COLO668 (cell line): ENCODE results near the gene PTX3.

Experiments
- DNase-seq: peaks from one replicate; lab custom pipeline; 2025; ENCODE audit not compliant: unreplicated experiment; lab: John Stamatoyannopoulos, UW

The PTX3 gene

GRCh38 chr3:157436583-157437291, at the start of gene PTX3:
Gene PTX3 (plus strand): TSS chr3:157436850. CDS start chr3:157436934, 84 bp downstream.
- no peak for DNase-seq

GRCh38 chr3:157387708-157388435, 48.8 kb upstream of the PTX3 start:
- DNase-seq = no peak

- DNase-seq = no peak
These were observed 47.7 kb upstream of the PTX3 start for GRCh38 chr3:157388976-157389375.

GRCh38 chr3:157390713-157391515, 45.7 kb upstream of the PTX3 start:
- no peak for DNase-seq

- DNase-seq = no peak
These were observed 44.5 kb upstream of the PTX3 start for GRCh38 chr3:157392104-157392503.

- DNase-seq = no peak
These were observed 43.5 kb upstream of the PTX3 start for GRCh38 chr3:157393113-157393512.

GRCh38 chr3:157394411-157394810, 42.2 kb upstream of the PTX3 start:
- no peak for DNase-seq

- no peak for DNase-seq
These were observed 38.1 kb upstream of the PTX3 start for GRCh38 chr3:157398598-157398997.

GRCh38 chr3:157404381-157404780, 32.3 kb upstream of the PTX3 start:
- no peak for DNase-seq

- no peak for DNase-seq
These were observed 31.2 kb upstream of the PTX3 start for GRCh38 chr3:157405457-157405856.

- DNase-seq = no peak
These were observed 30.3 kb upstream of the PTX3 start for GRCh38 chr3:157406394-157406793.

GRCh38 chr3:157407769-157408168, 28.9 kb upstream of the PTX3 start:
- DNase-seq = no peak

GRCh38 chr3:157408499-157409149, 28.0 kb upstream of the PTX3 start:
- no peak for DNase-seq

GRCh38 chr3:157409516-157409915, 27.1 kb upstream of the PTX3 start:
- no peak for DNase-seq

GRCh38 chr3:157410945-157411344, 25.7 kb upstream of the PTX3 start:
- no peak for DNase-seq

- DNase-seq = no peak
These were observed 24.3 kb upstream of the PTX3 start for GRCh38 chr3:157412323-157412855.

GRCh38 chr3:157414861-157415260, 21.8 kb upstream of the PTX3 start:
- no peak for DNase-seq

GRCh38 chr3:157416347-157417087, 20.1 kb upstream of the PTX3 start:
- no peak for DNase-seq

GRCh38 chr3:157417247-157417646, 19.4 kb upstream of the PTX3 start:
- no peak for DNase-seq

GRCh38 chr3:157418104-157418503, 18.5 kb upstream of the PTX3 start:
- DNase-seq = no peak
